Neutrophil (primary cell): ENCODE measurements around the gene MRPL40.

Source experiments
- H3K27ac ChIP-seq: fragments of 200-600 bp; sonication (generic); 2 replicates; pipeline ENCODE4 v1.5.1; 2016; ENCODE audit warnings: mild to moderate bottlenecking, moderate library complexity
- H3K27me3 ChIP-seq: fragments of 200-600 bp; sonication (generic); 2 replicates; pipeline ENCODE4 v1.6.0; 2016; ENCODE audit warnings: mild to moderate bottlenecking
- H3K36me3 ChIP-seq: fragments of 200-600 bp; sonication (generic); 2 replicates; pipeline ENCODE4 v1.5.1; 2017
- H3K4me1 ChIP-seq, 2 experiments: fragments of 200-600 bp in 1 of 2; sonication (generic) in 1 of 2; 1 replicate in 1 of 2; 2 replicates in 1 of 2; pipeline versions ENCODE4 v1.5.1 to v1.6.1; 2013 to 2016; ENCODE audit warnings: low read depth in 1 of 2, low read length in 1 of 2, mild to moderate bottlenecking in 1 of 2, moderate library complexity in 1 of 2; ENCODE audit not compliant: control insufficient read depth in 1 of 2, insufficient read depth in 1 of 2
- H3K4me3 ChIP-seq, 2 experiments: fragments of 200-600 bp in 1 of 2; sonication (generic) in 1 of 2; 1 replicate in 1 of 2; 2 replicates in 1 of 2; pipeline ENCODE4 v1.5.1; 2013 to 2016; ENCODE audit warnings: low read depth in 1 of 2, low read length in 1 of 2, mild to moderate bottlenecking in 1 of 2, moderate library complexity in 1 of 2
- H3K9me3 ChIP-seq: fragments of 200-600 bp; sonication (generic); 2 replicates; pipeline ENCODE4 v1.5.1; 2016
- TF ChIP-seq, protein P1 (sequence below): fragments of 200-600 bp; sonication (generic); IDR thresholded peaks from 2 replicates; pipeline ENCODE4 v1.5.1; 2016; ENCODE audit warnings: antibody characterized with exemption

MRPL40 gene

DNA sequence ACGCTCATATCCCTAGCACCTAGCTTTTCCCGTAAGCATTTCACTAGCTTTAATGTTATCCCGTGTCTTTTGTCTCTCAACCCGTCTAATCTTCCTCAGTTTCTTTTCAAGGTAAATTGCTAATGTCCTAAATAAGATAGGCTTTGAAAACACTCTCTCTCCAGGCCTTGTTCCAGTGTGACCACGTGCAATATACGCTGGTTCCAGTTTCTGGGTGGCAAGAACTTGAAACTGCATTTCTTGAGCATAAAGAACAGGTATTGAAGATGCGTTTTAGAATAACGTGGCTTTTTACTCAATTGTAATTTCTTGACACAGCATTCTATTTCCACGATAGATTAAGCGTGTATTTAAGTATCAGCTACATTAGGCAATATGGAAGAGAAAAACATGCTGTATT, 48.4 kb downstream of the MRPL40 start:
- H3K4me3 ChIP-seq: no peak overlapping the region
- H3K27ac ChIP-seq: no peak overlapping the region
- H3K27me3 ChIP-seq: no peaks in the 10 kb centered on the region

DNA sequence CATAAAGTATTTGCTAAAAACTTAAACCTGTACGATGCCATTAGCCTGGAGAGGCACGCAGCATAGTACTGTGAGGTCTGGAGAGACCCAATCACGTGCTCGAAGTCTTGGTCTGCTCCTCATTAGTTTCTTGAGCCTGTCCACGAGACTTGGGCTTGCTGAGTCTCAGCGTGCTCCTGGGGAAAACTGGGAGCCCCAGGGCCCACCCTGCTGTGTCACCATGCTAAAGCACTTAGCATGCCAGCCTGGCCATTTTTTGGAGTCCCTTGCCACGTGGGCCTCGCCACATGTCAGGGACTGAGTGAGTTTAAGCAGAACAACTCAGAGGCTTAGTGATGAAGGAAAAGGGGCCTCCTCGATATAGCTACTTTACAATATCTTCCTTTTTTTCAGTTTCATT, 50.0 kb downstream of the MRPL40 start:
- H3K9me3 ChIP-seq: no peaks in the 10 kb centered on the region
- peaks cover 13% of the 10 kb centered on the region for H3K36me3 ChIP-seq
- H3K4me1 ChIP-seq: peaks cover 22 to 25% of the 10 kb centered on the region in 2 experiments
- H3K27ac ChIP-seq: no peak overlapping the region
- TF ChIP-seq, protein P1, sequence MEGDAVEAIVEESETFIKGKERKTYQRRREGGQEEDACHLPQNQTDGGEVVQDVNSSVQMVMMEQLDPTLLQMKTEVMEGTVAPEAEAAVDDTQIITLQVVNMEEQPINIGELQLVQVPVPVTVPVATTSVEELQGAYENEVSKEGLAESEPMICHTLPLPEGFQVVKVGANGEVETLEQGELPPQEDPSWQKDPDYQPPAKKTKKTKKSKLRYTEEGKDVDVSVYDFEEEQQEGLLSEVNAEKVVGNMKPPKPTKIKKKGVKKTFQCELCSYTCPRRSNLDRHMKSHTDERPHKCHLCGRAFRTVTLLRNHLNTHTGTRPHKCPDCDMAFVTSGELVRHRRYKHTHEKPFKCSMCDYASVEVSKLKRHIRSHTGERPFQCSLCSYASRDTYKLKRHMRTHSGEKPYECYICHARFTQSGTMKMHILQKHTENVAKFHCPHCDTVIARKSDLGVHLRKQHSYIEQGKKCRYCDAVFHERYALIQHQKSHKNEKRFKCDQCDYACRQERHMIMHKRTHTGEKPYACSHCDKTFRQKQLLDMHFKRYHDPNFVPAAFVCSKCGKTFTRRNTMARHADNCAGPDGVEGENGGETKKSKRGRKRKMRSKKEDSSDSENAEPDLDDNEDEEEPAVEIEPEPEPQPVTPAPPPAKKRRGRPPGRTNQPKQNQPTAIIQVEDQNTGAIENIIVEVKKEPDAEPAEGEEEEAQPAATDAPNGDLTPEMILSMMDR: no peak
- H3K4me3 ChIP-seq: no peak overlapping the region
- H3K27me3 ChIP-seq: no peaks in the 10 kb centered on the region

More for the DNA sequence above, 48.4 kb downstream of the MRPL40 start:
- peaks cover 19% of the 10 kb centered on the region for H3K36me3 ChIP-seq
- peaks cover 25 to 27% of the 10 kb centered on the region in 2 experiments for H3K4me1 ChIP-seq
- H3K9me3 ChIP-seq: no peaks in the 10 kb centered on the region
- TF ChIP-seq, protein P1: no peak

DNA sequence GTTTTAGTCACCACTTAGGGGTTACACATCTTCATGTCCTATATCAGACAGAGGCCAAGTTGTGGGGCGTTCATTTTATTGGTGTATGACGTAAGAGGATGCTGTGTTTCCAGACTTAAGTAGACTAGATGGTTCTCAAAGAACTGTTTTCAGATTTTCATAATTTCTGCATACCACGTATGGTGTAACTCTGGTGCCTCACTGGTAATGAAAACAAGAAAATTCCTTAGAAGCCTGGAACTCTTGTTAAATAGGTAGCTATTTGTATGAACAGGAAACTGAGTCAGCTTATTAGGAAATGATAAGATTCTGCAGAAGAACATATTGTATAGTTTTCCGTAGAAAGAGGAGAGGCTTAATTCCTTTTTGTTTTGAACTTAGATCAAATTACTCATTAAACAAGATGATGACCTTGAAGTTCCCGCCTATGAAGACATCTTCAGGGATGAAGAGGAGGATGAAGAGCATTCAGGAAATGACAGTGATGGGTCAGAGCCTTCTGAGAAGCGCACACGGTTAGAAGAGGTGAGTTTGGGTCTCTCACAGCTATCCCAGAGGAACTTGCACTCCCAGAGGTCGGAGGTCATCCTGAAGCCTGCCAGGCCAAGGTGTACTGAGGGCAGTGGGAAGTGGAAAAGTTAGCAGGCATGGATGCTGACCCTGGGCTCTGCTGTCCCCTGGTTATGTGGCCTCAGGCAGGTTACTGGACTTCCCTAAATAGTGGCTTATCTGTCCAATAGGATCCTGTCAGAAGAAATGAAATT, 51.3 kb downstream of the MRPL40 start:
- no peak overlapping the region for H3K4me3 ChIP-seq
- H3K36me3 ChIP-seq: peaks cover 13% of the 10 kb centered on the region
- TF ChIP-seq, protein P1: no peak
- no peak overlapping the region for H3K27ac ChIP-seq
- H3K9me3 ChIP-seq: no peaks in the 10 kb centered on the region
- H3K4me1 ChIP-seq: peaks cover 9 to 11% of the 10 kb centered on the region in 2 experiments
- H3K27me3 ChIP-seq: no peaks in the 10 kb centered on the region
